Uterus (tissue), 2 donors: Measurements from ENCODE around the gene PRKG1.

ENCODE experiments used
- POLR2A ChIP-seq, 2 donors: fragments of 450-650 bp; IDR thresholded peaks; one replicate each; pipeline ENCODE4 v1.6.1; 2016; ENCODE audit warnings: antibody characterized with exemption in 2 of 2, mild to moderate bottlenecking in 1 of 2, moderate library complexity in 1 of 2
- TF ChIP-seq, protein P1 (sequence below), 4 experiments: fragments of 200-600 bp in 2 of 4; fragments of 450-650 bp in 2 of 4; sonication (generic) in 2 of 4; IDR thresholded peaks; one replicate each; pipeline ENCODE4 v1.5.1; 2016 to 2019; ENCODE audit warnings: antibody characterized with exemption in 4 of 4, mild to moderate bottlenecking in 2 of 4, moderate library complexity in 1 of 4

DNA sequence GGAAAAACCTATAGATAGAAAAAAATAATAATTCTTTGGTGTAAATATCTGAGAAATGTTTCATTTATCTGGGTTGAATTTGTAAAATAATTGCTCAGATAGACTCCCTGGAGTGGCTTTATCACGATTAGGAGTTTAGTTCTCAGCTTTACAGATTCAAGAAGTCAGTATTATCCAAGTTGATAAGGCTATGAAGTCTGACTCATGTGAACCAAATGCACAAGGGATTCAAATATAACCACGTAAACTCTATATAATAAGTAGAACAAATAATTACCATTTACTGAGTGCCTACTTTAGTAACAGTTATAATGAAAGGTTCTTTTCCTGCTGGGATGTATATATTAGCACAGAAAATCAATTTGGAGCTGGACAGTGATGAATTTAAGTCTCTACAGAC lies 290.4 kb downstream of the PRKG1 start:
- TF ChIP-seq, protein P1, sequence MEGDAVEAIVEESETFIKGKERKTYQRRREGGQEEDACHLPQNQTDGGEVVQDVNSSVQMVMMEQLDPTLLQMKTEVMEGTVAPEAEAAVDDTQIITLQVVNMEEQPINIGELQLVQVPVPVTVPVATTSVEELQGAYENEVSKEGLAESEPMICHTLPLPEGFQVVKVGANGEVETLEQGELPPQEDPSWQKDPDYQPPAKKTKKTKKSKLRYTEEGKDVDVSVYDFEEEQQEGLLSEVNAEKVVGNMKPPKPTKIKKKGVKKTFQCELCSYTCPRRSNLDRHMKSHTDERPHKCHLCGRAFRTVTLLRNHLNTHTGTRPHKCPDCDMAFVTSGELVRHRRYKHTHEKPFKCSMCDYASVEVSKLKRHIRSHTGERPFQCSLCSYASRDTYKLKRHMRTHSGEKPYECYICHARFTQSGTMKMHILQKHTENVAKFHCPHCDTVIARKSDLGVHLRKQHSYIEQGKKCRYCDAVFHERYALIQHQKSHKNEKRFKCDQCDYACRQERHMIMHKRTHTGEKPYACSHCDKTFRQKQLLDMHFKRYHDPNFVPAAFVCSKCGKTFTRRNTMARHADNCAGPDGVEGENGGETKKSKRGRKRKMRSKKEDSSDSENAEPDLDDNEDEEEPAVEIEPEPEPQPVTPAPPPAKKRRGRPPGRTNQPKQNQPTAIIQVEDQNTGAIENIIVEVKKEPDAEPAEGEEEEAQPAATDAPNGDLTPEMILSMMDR (IDR thresholded peaks at IDR 0.05), result no peak
- no peak for TF ChIP-seq POLR2A (IDR thresholded peaks at IDR 0.05)
